ENCODE measurements around the gene AMOTL1. TPM values are rescaled to one million over a fixed set of nuclear protein-coding genes. Genes with fewer than 3 reads are reported as not detected.

The AMOTL1 gene
- total and polyA plus RNA-seq, 8 donors = 5.0 to 46.3 (median 14.8) TPM

GRCh38 chr11:94926271-94926625 lies 158.1 kb downstream of the AMOTL1 start:
- peak overlapping the region; percentile 11 to 83 (median 71) for H3K27ac ChIP-seq
- no peak for DNase-seq
- intact Hi-C loops (cut with DNase I; ENCODE audit: low total_unique reads) = no loop called here
- H3K36me3 ChIP-seq = no peaks in the 10 kb centered on the region
- TF ChIP-seq POLR2A (IDR thresholded peaks at IDR 0.05) (no peak), EP300 (IDR thresholded peaks at IDR 0.05) (no peak), POLR2AphosphoS5 (IDR thresholded peaks at IDR 0.05) (no peak), CTCF (IDR thresholded peaks at IDR 0.05) (no peak)
- H3K4me3 ChIP-seq = no peak overlapping the region
- H3K27me3 ChIP-seq = no peaks in the 10 kb centered on the region
- H3K9me3 ChIP-seq = no peaks in the 10 kb centered on the region
- H3K4me1 ChIP-seq = peaks cover 19 to 43% (median 29%) of the 10 kb centered on the region in 4 donors

Other genes with a start within 250 kb of the AMOTL1 start
- gene FUT4, start 224.4 kb upstream of the AMOTL1 start, total RNA-seq = 10 to 100 TPM in 3 of 5 donors, 1 to 10 TPM in 1, under 1 TPM in 1; 0.58 to 19.7 (median 18.2) TPM
- 1 to 10 TPM; 1.4 to 4.1 (median 2.7) TPM for gene FUT4, start 224.4 kb upstream of the AMOTL1 start, polyA plus RNA-seq
- gene PIWIL4, start 201.0 kb upstream of the AMOTL1 start, total RNA-seq = 10 to 100 TPM in 2 of 5 donors, 1 to 10 TPM in 2, not detected in 1; 1.3 to 19.4 (median 9.1) TPM
- gene PIWIL4, start 201.0 kb upstream of the AMOTL1 start, polyA plus RNA-seq = 1 to 10 TPM; 1.7 to 4.2 (median 1.8) TPM
- 10 to 100 TPM in 4 of 5 donors, 1 to 10 TPM in 1; 8.2 to 47.2 (median 37.5) TPM for gene CWC15, start 205.2 kb downstream of the AMOTL1 start, total RNA-seq
- 10 to 100 TPM; 53.9 to 88.9 (median 56.7) TPM for gene CWC15, start 205.2 kb downstream of the AMOTL1 start, polyA plus RNA-seq
- under 1 TPM in 2 of 5 donors, not detected in 3; 0.58 to 0.73 TPM for gene KDM4D, start 205.4 kb downstream of the AMOTL1 start, total RNA-seq
- under 1 TPM; 0.12 to 0.31 (median 0.25) TPM for gene KDM4D, start 205.4 kb downstream of the AMOTL1 start, polyA plus RNA-seq

Data from stomach (tissue), 9 donors.